ENCODE measurements around the gene KLHL26. TPM values are rescaled to one million over a fixed set of nuclear protein-coding genes. Genes with fewer than 3 reads are reported as not detected.
"Not testable (repeated sequence)": the region's sequence is repeated elsewhere in the genome, so short reads cannot be mapped to it uniquely, and the experiment has no call there.

The KLHL26 gene, protein sequence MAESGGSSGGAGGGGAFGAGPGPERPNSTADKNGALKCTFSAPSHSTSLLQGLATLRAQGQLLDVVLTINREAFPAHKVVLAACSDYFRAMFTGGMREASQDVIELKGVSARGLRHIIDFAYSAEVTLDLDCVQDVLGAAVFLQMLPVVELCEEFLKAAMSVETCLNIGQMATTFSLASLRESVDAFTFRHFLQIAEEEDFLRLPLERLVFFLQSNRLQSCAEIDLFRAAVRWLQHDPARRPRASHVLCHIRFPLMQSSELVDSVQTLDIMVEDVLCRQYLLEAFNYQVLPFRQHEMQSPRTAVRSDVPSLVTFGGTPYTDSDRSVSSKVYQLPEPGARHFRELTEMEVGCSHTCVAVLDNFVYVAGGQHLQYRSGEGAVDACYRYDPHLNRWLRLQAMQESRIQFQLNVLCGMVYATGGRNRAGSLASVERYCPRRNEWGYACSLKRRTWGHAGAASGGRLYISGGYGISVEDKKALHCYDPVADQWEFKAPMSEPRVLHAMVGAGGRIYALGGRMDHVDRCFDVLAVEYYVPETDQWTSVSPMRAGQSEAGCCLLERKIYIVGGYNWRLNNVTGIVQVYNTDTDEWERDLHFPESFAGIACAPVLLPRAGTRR
- 7.1 and 11.7 TPM in 2 replicates for total RNA-seq (2014; rRNA removed; shearing (Covaris generic))

DNA sequence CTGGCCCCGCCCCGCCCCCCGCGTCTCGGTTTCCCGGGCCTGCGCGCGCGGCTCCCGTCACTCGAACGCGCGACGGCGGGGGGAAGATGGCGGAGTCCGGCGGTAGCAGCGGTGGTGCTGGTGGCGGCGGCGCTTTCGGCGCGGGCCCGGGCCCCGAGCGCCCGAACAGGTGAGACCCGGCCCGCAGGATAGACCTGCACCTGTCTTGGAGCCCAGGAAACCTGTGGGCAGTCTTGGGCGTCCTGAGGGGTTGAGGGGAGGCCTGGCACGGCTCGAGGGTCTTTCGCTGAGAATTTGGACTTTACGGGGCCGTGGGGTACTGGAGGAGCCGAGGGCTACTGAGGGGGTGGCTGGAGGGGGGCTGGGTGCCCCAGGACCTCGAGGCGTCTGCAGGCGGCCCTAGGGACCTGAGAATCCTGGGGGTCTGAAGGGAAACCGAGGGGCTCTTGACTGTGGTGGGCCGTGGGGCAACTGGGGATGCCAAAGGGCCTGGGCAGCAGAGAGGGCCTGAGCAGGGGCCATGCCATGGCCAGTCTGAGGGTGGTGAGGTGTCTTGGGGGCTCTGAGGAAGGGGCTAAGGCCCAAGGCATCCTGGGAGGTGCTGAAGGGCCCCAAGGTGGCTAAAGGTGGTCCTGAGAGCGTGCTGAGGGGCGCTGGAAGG is at the start of gene KLHL26:
Gene KLHL26 (plus strand): TSS at position 60 of the 661 bp plus-strand sequence. CDS start 27 bp downstream, at position 87.
- peak; percentile 57 for DNase-seq
- H3K36me3 ChIP-seq (replicated peaks; ENCODE audit: control insufficient read depth, insufficient read depth, low read length): no peaks in the 10 kb centered on the region
- H3K27me3 ChIP-seq (ENCODE audit: control insufficient read depth, insufficient read depth, low read length): peaks cover 2% of the 10 kb centered on the region; the same call in 1 of the 2 replicates
- peak within 1 kb of the TSS; percentile 85 for H3K4me3 ChIP-seq (ENCODE audit: insufficient read depth, low read depth, low read length)

DNA sequence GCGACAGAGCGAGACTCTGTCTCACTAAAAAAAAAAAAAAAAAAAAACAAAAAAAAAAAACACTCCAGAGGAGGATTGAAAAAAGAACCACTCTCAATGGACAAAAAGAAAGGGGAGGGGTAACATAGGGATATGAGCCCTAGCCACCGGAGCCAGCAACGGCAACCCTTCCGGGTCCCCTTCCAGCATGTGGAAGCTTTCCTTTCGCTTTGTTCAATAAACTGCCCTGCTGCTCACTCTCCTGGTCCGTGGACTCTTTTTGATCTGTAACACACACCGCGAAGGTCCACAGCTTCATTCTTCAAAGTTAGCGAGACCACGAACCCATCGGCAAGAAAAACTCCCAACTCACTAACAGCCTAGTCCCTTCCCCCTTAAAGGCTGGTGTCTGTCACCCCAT is 49.3 kb upstream of the KLHL26 start:
- H3K4me3 ChIP-seq (ENCODE audit: insufficient read depth, low read depth, low read length): no peak overlapping the region

DNA sequence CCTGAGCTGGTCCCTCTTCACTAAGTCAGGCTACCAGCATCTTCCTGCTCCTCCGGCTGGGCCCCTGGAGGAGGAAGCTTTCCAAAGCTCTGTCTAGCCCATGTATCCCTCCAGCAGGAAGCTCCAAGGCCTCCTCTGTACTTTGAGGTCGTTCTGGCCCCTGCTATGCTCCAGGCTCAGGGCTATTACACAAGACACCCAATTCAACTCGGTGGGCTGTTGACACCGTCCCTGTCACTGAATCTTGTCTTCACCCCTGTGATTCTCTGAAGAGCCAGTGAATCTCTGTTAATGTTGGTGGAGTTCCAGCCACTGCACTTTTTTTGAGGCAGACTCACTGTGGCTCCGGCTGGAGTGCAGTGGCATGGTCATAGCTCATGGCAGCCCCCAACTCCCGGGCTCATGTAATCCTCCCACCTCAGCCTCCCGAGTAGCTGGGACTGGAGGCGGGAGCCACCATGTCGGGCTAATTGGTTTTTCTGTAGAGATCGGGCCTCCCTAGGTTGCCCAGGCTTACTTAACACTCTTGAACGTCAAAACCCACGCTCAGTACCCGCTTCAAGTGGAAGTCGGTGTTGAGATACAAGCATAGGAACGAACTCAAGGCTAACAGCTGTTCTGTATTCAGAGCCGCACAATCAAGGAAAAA is 48.7 kb upstream of the KLHL26 start:
- Histone ChIP-seq H3K27me3 (ENCODE audit: control insufficient read depth, insufficient read depth, low read length) (no peaks in the 10 kb centered on the region), H3K36me3 (replicated peaks; ENCODE audit: control insufficient read depth, insufficient read depth, low read length) (peaks cover 2% of the 10 kb centered on the region; the same call in 1 of the 2 replicates), H3K4me3 (ENCODE audit: insufficient read depth, low read depth, low read length) (peak overlapping the region; percentile 91)
- peak; percentile 43 for DNase-seq

More for the DNA sequence above, 49.3 kb upstream of the KLHL26 start:
- DNase-seq: no peak
- H3K27me3 ChIP-seq (ENCODE audit: control insufficient read depth, insufficient read depth, low read length): no peaks in the 10 kb centered on the region
- H3K36me3 ChIP-seq (replicated peaks; ENCODE audit: control insufficient read depth, insufficient read depth, low read length): peaks cover 2% of the 10 kb centered on the region; the same call in 1 of the 2 replicates

DNA sequence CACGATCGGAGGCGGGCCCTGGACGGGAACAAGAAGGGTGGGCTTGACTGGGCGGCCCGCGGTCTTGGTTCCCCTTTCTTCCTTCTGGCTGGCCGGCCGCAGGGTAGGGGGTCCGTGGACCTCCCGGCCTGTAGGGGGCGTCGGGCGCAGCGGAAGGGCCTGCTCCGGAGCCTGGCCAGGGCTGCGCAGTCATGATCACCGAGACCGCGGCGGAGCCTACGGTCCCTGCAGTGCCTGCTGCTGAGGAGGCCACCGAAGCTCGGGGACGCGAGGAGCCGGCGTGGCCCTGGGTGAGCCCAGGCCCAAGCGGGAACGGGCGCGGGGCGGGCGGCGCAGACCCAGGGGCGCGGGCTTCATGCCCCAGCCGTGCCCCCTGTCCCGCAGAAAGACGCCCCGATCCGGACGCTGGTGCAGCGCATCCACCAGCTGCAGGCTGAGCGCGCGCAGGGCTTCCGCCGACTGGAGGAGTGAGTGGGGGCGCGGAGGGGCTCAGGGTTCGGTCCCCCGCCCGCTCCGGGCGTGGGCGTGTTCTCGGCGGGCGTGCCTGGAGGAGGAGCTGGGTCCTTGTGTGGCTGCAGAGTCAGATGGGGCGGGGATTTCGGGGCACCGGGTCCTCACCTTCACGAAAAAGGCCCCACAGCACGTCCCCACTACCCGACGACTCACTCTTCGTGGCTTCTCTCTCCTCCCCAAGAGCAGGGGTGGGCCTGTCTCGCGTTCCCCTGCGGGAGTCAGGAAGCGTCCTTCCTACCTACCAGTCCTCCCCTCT is 48.0 kb upstream of the KLHL26 start, which contains the start of gene REX1BD:
Gene REX1BD (plus strand): TSS at position 188 of the 769 bp plus-strand sequence. CDS start 4 bp downstream, at position 192.
- Histone ChIP-seq H3K27me3 (ENCODE audit: control insufficient read depth, insufficient read depth, low read length) (no peaks in the 10 kb centered on the region), H3K36me3 (replicated peaks; ENCODE audit: control insufficient read depth, insufficient read depth, low read length) (peaks cover 2% of the 10 kb centered on the region; the same call in 1 of the 2 replicates), H3K4me3 (ENCODE audit: insufficient read depth, low read depth, low read length) (peak within 1 kb of the TSS; percentile 91)
- DNase-seq: peak; percentile 94

DNA sequence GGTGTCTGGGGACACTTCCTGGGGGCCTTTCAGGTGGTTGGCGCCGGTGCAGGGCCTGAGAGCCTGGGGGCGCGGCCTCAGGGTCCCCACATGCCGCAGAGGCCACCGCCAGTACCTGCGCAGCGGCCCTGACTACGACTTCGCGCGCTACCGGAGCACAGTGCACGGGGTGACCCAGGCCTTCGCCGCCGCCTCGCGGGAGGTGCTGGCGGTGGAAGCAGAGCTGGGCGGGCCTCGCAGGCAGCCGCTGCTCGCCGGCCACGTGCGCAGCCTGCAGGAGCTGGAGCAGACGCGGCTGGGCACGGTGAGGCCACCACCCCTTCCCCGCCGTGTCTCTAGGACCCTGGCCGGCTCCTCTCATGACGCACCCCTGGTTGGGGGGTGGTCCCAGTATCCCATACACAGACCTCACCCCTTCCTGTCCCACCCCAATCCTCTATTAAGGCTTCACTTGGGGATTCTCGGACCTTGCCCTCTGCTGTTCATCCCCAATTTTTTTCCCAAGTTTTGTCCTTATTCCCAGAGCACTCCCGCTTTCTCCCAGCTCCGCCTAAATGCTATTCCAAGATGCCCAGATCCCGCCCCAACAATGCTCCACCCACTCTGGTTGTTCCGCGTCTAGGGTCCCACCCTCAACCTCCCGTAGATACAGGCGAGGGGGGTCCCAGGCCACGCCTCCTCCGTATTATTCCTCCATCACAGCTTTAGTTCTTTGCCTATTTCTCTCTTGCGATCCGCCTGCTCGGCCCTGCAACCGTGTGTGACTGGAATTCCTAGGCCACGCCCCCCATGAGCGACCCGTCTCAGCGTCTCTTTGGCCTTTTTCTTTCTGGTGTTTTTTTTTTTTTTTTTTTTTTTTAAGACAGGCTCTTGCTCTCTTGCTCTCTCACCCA is 47.2 kb upstream of the KLHL26 start:
- peaks cover 2% of the 10 kb centered on the region; the same call in 1 of the 2 replicates for H3K36me3 ChIP-seq (replicated peaks; ENCODE audit: control insufficient read depth, insufficient read depth, low read length)
- no peaks in the 10 kb centered on the region for H3K27me3 ChIP-seq (ENCODE audit: control insufficient read depth, insufficient read depth, low read length)
- peak; percentile 88 for DNase-seq

DNA sequence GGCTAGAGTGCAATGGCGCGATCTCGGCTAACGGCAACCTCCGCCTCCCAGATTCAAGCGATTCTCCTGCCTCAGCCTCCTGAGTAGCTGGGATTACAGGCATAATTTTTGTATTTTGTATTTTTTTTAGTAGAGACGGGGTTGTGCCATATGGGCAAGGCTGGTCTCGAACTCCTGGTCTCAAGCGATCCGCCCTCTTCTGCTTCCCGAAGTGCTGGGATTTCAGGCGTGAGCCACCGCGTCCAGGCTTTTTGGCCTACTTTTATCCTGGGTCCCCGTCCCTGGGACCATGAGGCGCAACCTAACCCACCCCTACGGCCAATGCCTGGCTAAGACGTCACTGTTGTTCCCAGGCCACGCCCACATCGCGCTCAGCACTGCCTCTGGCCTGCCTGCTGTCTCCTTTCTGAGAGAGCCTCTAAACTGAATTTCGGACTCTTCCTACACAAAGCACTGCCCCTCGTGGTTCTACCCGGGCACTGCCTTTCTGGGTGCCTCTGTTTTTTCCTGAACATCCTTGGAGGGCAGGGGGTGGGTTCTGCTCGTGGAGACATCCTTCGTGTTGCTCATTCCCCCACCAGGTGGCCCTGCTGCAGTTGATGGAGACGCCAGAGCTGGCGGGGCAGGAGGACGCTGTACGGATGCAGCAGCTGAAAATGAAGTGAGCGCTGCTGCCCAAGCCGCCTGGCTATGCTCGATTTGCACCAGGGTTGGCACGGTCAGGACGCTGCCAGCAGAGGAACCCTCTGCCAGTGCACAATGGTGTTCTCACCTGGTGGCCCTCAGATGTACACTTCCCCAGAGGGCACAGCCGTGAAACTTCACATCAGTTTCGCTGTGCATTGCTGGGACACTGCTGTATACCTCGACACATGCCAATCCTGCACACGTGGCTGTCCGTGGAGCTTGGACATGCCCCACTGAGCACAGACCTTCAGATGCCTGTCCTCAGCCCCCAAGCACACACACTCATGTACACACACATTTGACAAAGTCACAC is 46.3 kb upstream of the KLHL26 start:
- H3K27me3 ChIP-seq (ENCODE audit: control insufficient read depth, insufficient read depth, low read length): no peaks in the 10 kb centered on the region
- H3K36me3 ChIP-seq (replicated peaks; ENCODE audit: control insufficient read depth, insufficient read depth, low read length): peaks cover 2% of the 10 kb centered on the region; the same call in 1 of the 2 replicates
- peak; percentile 93 for DNase-seq
- peak overlapping the region; percentile 91 for H3K4me3 ChIP-seq (ENCODE audit: insufficient read depth, low read depth, low read length)

More for the DNA sequence above, 47.2 kb upstream of the KLHL26 start:
- H3K4me3 ChIP-seq (ENCODE audit: insufficient read depth, low read depth, low read length): peak overlapping the region; percentile 91

DNA sequence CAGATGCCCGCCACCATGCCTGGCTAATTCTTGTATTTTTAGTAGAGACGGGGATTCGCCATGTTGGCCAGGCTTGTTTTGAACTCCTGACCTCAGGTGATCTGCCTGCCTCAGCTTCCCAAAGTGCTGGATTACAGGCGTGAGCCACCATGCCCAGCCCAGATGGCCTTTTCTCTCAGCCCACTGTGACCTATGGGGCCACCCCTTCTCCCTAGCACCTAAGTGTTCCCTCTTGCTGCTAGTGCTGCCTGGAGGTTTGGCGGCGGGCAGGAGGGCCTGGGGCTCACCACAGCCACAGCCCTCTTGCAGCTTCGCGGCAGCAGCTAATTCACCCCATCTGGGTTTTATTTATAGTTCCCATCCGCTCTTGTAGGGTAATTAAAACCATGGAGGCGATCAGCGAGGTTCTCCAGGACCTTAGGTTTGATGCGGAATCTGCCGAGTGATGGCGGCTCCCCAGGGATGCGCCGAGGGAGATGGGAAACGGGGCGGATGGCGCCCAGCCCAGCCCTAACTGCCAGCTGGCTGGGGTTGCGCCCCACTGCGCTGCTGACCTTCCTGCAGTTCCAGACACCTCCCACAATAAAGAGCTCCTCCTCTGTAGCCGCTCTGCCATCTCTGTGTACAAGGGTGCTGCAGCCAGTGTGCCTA is 45.0 kb upstream of the KLHL26 start:
- H3K27me3 ChIP-seq (ENCODE audit: control insufficient read depth, insufficient read depth, low read length): no peaks in the 10 kb centered on the region

DNA sequence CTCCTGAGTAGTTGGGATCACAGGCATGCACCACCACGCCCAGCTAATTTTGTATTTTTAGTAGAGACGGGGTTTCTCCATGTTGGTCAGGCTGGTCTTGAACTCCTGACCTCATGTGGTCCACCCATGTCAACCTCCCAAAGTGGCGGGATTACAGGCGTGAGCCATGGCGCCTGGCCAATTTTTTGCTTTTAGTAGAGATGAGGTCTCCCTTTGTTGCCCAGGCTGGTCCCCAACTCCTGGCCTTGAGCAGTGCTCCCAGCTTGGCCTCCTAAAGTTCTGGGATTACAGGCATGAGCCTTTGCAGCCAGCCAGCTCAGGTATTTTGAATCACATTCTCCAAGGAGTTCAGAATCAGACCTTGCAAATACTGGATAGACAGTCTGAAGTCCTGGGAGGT is 44.1 kb upstream of the KLHL26 start:
- not testable (repeated sequence) for H3K27me3 ChIP-seq (ENCODE audit: control insufficient read depth, insufficient read depth, low read length); H3K36me3 ChIP-seq (replicated peaks; ENCODE audit: control insufficient read depth, insufficient read depth, low read length); H3K4me3 ChIP-seq (ENCODE audit: insufficient read depth, low read depth, low read length); DNase-seq

More for the DNA sequence above, 45.0 kb upstream of the KLHL26 start:
- no peak for DNase-seq
- no peak overlapping the region for H3K4me3 ChIP-seq (ENCODE audit: insufficient read depth, low read depth, low read length)
- H3K36me3 ChIP-seq (replicated peaks; ENCODE audit: control insufficient read depth, insufficient read depth, low read length): peaks cover 2% of the 10 kb centered on the region; the same call in 1 of the 2 replicates

DNA sequence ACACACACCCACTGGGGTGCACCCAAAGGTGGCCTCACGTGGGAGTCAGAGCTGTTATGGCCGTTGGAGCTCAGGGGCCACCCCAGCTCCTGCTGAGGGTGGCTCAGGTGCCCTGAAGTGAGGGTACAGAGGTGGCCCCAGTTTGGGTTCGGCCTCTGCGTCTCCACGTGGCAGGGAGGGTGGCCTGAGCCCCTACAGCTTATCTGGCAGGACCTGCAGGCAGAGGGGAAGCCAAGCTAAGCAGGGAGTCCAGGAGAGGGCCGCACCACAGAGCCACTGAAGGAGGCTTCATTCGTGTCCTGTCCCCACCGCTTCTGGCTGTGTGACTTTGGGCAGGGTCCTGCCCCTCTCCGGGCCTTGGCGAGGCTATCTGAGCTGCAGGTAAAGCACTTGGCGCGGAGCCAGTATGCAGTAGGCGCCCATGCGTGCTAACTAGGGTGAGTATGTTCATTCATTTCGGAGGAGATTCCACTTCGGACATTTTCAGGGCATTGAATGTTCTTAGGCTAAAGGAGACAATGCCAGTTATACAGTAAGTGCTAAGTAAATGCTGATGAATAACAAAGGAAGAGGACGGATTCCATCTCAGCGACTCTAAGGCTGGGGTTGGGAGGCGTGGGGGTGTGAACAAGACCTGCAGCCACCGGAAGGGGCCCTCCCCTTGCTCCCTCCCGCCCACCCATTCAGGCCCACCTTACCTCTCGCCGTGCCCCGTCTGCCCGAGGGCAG is 43.3 kb upstream of the KLHL26 start:
- H3K27me3 ChIP-seq (ENCODE audit: control insufficient read depth, insufficient read depth, low read length): 0 out of 2 replicates have a peak, but pooled peaks cover under 1% of the 10 kb centered on the region
- DNase-seq: peak; percentile 88
- H3K36me3 ChIP-seq (replicated peaks; ENCODE audit: control insufficient read depth, insufficient read depth, low read length): peaks cover 2% of the 10 kb centered on the region; the same call in 1 of the 2 replicates
- H3K4me3 ChIP-seq (ENCODE audit: insufficient read depth, low read depth, low read length): peak overlapping the region; percentile 47

DNA sequence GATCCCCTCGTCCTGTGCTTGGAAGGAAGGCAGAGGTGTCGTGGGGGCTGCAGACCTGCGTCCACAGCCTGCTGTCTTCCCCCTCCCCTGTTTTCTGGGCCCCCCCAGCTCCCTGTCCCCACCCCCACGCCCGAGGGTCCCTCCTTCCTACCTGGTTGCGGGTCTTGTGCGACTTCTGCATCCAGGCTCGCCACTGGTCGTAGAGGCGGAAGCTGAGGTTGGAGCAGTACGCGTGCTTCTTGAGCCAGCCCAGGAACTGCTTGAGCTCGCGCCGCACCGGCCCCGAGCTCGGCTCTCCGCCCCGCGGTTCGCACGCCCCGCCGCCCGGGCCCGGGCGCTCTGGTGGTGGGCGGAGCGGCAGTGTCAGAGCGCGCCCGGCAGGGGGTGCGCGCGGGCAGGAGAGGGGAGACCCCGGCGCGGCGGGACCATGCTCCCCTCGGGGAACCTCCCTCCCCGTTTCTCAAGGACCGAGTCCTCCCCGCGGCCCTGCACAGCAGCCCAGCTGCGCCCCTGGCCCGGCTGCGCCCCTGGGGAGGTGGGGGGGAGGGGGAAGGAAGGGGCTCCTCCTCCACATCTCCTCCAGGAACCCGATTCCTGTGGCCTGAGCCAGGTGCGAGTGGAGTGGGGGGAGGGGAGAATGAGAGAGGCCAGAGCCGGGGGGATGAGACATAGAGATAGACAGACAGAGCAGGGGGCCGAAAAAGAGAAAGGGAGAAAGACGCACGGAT is 42.6 kb upstream of the KLHL26 start:
- DNase-seq: peak; percentile 98
- H3K36me3 ChIP-seq (replicated peaks; ENCODE audit: control insufficient read depth, insufficient read depth, low read length): peaks cover 2% of the 10 kb centered on the region; the same call in 1 of the 2 replicates
- peak overlapping the region; percentile 47 for H3K4me3 ChIP-seq (ENCODE audit: insufficient read depth, low read depth, low read length)
- H3K27me3 ChIP-seq (ENCODE audit: control insufficient read depth, insufficient read depth, low read length): 0 out of 2 replicates have a peak, but pooled peaks cover 1% of the 10 kb centered on the region

Measured in H7 (cell line).